Measurements from ENCODE around the gene KDF1. TPM values are rescaled to one million over a fixed set of nuclear protein-coding genes. Genes with fewer than 3 reads are reported as not detected.

KDF1 gene
- total and polyA plus RNA-seq, 2 donors (not counting 1 experiment from before 2014, with no cell fraction given) = not detected

GRCh38 chr1:26913389-26913753, 46.9 kb downstream of the KDF1 start:
- Histone ChIP-seq H3K4me1 (ENCODE audit: control insufficient read depth, extremely low read depth, insufficient read depth, low read length) (no peaks in the 10 kb centered on the region), H3K27ac (ENCODE audit: insufficient read depth, low read length) (no peak overlapping the region), H3K4me2 (ENCODE audit: extremely low read depth, insufficient read depth, low read length) (no peak overlapping the region), H3K36me3 (ENCODE audit: control insufficient read depth, insufficient read depth, low read length) (no peaks in the 10 kb centered on the region), H3K4me3 (replicated peaks in 1 of 4; ENCODE audit: control extremely low read depth in 1 of 4, insufficient read depth in 1 of 4, low read depth in 3 of 4, low read length in 4 of 4) (no peak overlapping the region), H3K27me3 (ENCODE audit: control insufficient read depth, insufficient read depth, low read length) (peaks cover 5% of the 10 kb centered on the region), H3K9me3 (ENCODE audit: control insufficient read depth, insufficient read depth, low read depth, low read length) (no peaks in the 10 kb centered on the region), H2AFZ (ENCODE audit: low read length) (no peak overlapping the region), H3K79me2 (ENCODE audit: control insufficient read depth, insufficient read depth, low read length) (no peaks in the 10 kb centered on the region), H4K20me1 (ENCODE audit: control insufficient read depth, extremely low read depth, insufficient read depth, low read length) (no peaks in the 10 kb centered on the region), H3K9ac (ENCODE audit: insufficient read depth, low read length) (no peak overlapping the region)
- TF ChIP-seq CTCF (conservative IDR thresholded peaks at IDR 0.05 in 1 of 2, IDR thresholded peaks at IDR 0.05 in 1 of 2; ENCODE audit: low read depth in 1 of 2, low read length in 2 of 2) (no peak), EZH2 (IDR thresholded peaks at IDR 0.05; ENCODE audit: low read length, missing control alignments) (no peak)
- no peak for DNase-seq (ENCODE audit: low read depth in 2 of 2)

GRCh38 chr1:26912147-26912490, 48.1 kb downstream of the KDF1 start:
- H3K9ac ChIP-seq (ENCODE audit: insufficient read depth, low read length) = no peak overlapping the region
- TF ChIP-seq EZH2 (IDR thresholded peaks at IDR 0.05; ENCODE audit: low read length, missing control alignments) = no peak
- TF ChIP-seq CTCF (conservative IDR thresholded peaks at IDR 0.05 in 1 of 2, IDR thresholded peaks at IDR 0.05 in 1 of 2; ENCODE audit: low read depth in 1 of 2, low read length in 2 of 2) = no peak
- H2AFZ ChIP-seq (ENCODE audit: low read length) = no peak overlapping the region
- no peaks in the 10 kb centered on the region for H3K36me3 ChIP-seq (ENCODE audit: control insufficient read depth, insufficient read depth, low read length)
- H3K27me3 ChIP-seq (ENCODE audit: control insufficient read depth, insufficient read depth, low read length) = peaks cover 5% of the 10 kb centered on the region
- H4K20me1 ChIP-seq (ENCODE audit: control insufficient read depth, extremely low read depth, insufficient read depth, low read length) = no peaks in the 10 kb centered on the region
- DNase-seq (ENCODE audit: low read depth in 2 of 2) = no peak
- H3K4me1 ChIP-seq (ENCODE audit: control insufficient read depth, extremely low read depth, insufficient read depth, low read length) = no peaks in the 10 kb centered on the region
- no peak overlapping the region for H3K4me3 ChIP-seq (replicated peaks in 1 of 4; ENCODE audit: control extremely low read depth in 1 of 4, insufficient read depth in 1 of 4, low read depth in 3 of 4, low read length in 4 of 4)
- H3K9me3 ChIP-seq (ENCODE audit: control insufficient read depth, insufficient read depth, low read depth, low read length) = no peaks in the 10 kb centered on the region
- no peak overlapping the region for H3K27ac ChIP-seq (ENCODE audit: insufficient read depth, low read length)
- no peak overlapping the region for H3K4me2 ChIP-seq (ENCODE audit: extremely low read depth, insufficient read depth, low read length)
- H3K79me2 ChIP-seq (ENCODE audit: control insufficient read depth, insufficient read depth, low read length) = no peaks in the 10 kb centered on the region

GRCh38 chr1:26911399-26912146, 48.7 kb downstream of the KDF1 start:
- TF ChIP-seq CTCF (conservative IDR thresholded peaks at IDR 0.05 in 1 of 2, IDR thresholded peaks at IDR 0.05 in 1 of 2; ENCODE audit: low read depth in 1 of 2, low read length in 2 of 2) (no peak), EZH2 (IDR thresholded peaks at IDR 0.05; ENCODE audit: low read length, missing control alignments) (no peak)
- H3K27ac ChIP-seq (ENCODE audit: insufficient read depth, low read length) = no peak overlapping the region
- H3K4me3 ChIP-seq (replicated peaks in 1 of 4; ENCODE audit: control extremely low read depth in 1 of 4, insufficient read depth in 1 of 4, low read depth in 3 of 4, low read length in 4 of 4) = no peak overlapping the region

More at GRCh38 chr1:26911399-26912146, 48.7 kb downstream of the KDF1 start:
- H3K9ac ChIP-seq (ENCODE audit: insufficient read depth, low read length) = no peak overlapping the region
- no peak overlapping the region for H2AFZ ChIP-seq (ENCODE audit: low read length)
- DNase-seq (ENCODE audit: low read depth in 2 of 2) = no peak
- no peaks in the 10 kb centered on the region for H3K36me3 ChIP-seq (ENCODE audit: control insufficient read depth, insufficient read depth, low read length)
- no peak overlapping the region for H3K4me2 ChIP-seq (ENCODE audit: extremely low read depth, insufficient read depth, low read length)
- no peaks in the 10 kb centered on the region for H4K20me1 ChIP-seq (ENCODE audit: control insufficient read depth, extremely low read depth, insufficient read depth, low read length)
- H3K9me3 ChIP-seq (ENCODE audit: control insufficient read depth, insufficient read depth, low read depth, low read length) = no peaks in the 10 kb centered on the region
- no peaks in the 10 kb centered on the region for H3K4me1 ChIP-seq (ENCODE audit: control insufficient read depth, extremely low read depth, insufficient read depth, low read length)
- no peaks in the 10 kb centered on the region for H3K79me2 ChIP-seq (ENCODE audit: control insufficient read depth, insufficient read depth, low read length)
- H3K27me3 ChIP-seq (ENCODE audit: control insufficient read depth, insufficient read depth, low read length) = peaks cover 5% of the 10 kb centered on the region

Measured in fibroblast of lung (primary cell).